Natural killer cell (primary cell): ENCODE results near the gene USP33. TPM values are rescaled to one million over a fixed set of nuclear protein-coding genes. Genes with fewer than 3 reads are reported as not detected.
"Not testable (repeated sequence)": the region's sequence is repeated elsewhere in the genome, so short reads cannot be mapped to it uniquely, and the experiment has no call there.

Experiments used
- ATAC-seq, 3 donors: fragments of 150-1000 bp in 2 of 3; fragments of 200-7000 bp in 1 of 3; cut with Tn5 transposase; 1 replicate in 1 of 3; 2 replicates in 2 of 3; pipeline ENCODE4 v1.10.0; 2021; ENCODE audit warnings: mild to moderate bottlenecking in 2 of 3, moderate library complexity in 2 of 3
- DNase-seq, 2 donors: peaks; one replicate each; pipeline versions ENCODE4 v3.0.0 to v3.0.0-alpha.2; 2013 to 2021; ENCODE audit warnings: mixed read lengths in 1 of 2
- H3K27ac ChIP-seq: one replicate; pipeline ENCODE4 v1.5.1; 2013; ENCODE audit warnings: mild to moderate bottlenecking, low read length
- H3K27me3 ChIP-seq: one replicate; pipeline ENCODE4 v1.6.1; 2013; ENCODE audit warnings: low read length; ENCODE audit not compliant: control insufficient read depth, insufficient read depth
- H3K36me3 ChIP-seq: one replicate; pipeline ENCODE4 v1.6.1; 2013; ENCODE audit warnings: low read length; ENCODE audit not compliant: control insufficient read depth, insufficient read depth
- H3K4me1 ChIP-seq: one replicate; pipeline ENCODE4 v1.6.1; 2013; ENCODE audit warnings: low read length; ENCODE audit not compliant: control insufficient read depth, insufficient read depth
- H3K4me3 ChIP-seq: one replicate; pipeline ENCODE4 v1.5.1; 2013; ENCODE audit warnings: low read length
- H3K9me3 ChIP-seq: one replicate; pipeline ENCODE4 v1.6.1; 2013; ENCODE audit warnings: low read length; ENCODE audit not compliant: control insufficient read depth, insufficient read depth
- H3K27ac Mint-ChIP-seq, 2 donors: one replicate each; pipeline ENCODE4 v1.8.0; 2022; ENCODE audit warnings: mild to moderate bottlenecking in 2 of 2, mixed read lengths in 2 of 2, moderate library complexity in 1 of 2
- H3K27me3 Mint-ChIP-seq, 2 donors: one replicate each; pipeline ENCODE4 v1.8.0; 2022; ENCODE audit warnings: low read depth in 2 of 2, mixed read lengths in 2 of 2
- H3K36me3 Mint-ChIP-seq: one replicate; pipeline ENCODE4 v1.8.0; 2022; ENCODE audit warnings: mixed read lengths
- H3K4me1 Mint-ChIP-seq, 2 donors: one replicate each; pipeline ENCODE4 v1.8.0; 2022; ENCODE audit warnings: mixed read lengths in 2 of 2
- H3K4me3 Mint-ChIP-seq: one replicate; pipeline ENCODE4 v1.8.0; 2022; ENCODE audit warnings: mild to moderate bottlenecking, moderate library complexity, mixed read lengths
- H3K9me3 Mint-ChIP-seq, 2 donors: one replicate each; pipeline ENCODE4 v1.8.0; 2022; ENCODE audit warnings: mixed read lengths in 2 of 2
- WGBS: methylation state at CpG from one replicate; pipeline ENCODE4 v1.1.7; 2013; ENCODE audit warnings: missing lambda C conversion rate; ENCODE audit not compliant: insufficient coverage; 5-methylcytosine and 5-hydroxymethylcytosine counted together
- intact Hi-C: fragments of 100-400 bp; cut with micrococcal nuclease; formaldehyde crosslinking; loops from one replicate; pipeline ENCODE4 v1.14.2; 2022
- total RNA-seq, 4 donors: library from RNA; stranded (reverse); fragments of 120-200 nt in 1 of 4; gene quantifications; one replicate each; pipeline versions ENCODE4 v1.2.3 to v1.2.4, GENCODE V29; 2013 to 2022
- TF ChIP-seq, protein P1 (sequence below): fragments of 200-600 bp; IDR thresholded peaks from one replicate; pipeline ENCODE4 v1.8.0; 2022; ENCODE audit warnings: antibody characterized with exemption

Gene USP33
- total RNA-seq, 3 donors from 2014 or later (not counting 1 experiment from before 2014, with no cell fraction given): 88.1 to 112 (median 101) TPM

DNA sequence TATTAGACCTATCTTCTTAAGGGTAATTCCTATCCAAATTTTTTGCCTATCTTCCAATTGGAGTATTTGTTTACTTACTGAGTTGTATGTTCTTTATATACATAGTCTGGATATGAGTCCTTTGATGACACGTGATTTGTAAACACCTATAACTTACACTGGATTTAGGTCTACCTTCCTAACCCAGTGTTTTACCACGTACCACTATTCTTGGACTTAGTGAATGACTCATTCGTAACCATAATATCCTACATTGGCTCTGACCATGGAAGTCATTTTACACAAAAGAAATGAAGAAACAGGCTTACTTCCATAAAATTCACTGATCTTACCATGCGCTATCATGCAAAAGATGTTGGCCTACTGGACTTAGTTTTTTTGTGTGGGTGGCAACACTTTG, 53.3 kb downstream of the USP33 start:
- H3K9me3 ChIP-seq: no peaks in the 10 kb centered on the region
- no peaks in the 10 kb centered on the region for H3K4me1 ChIP-seq
- DNase-seq (no peak), ATAC-seq (no peak)
- intact Hi-C loops: no loop called here
- 98% methylated on average over 4 of the region's 4 CpGs for WGBS
- Mint-ChIP-seq H3K4me3 (no peak overlapping the region), H3K27ac (no peak overlapping the region), H3K4me1 (no peaks in the 10 kb centered on the region), H3K27me3 (no peaks in the 10 kb centered on the region), H3K9me3 (no peaks in the 10 kb centered on the region), H3K36me3 (peaks cover 23% of the 10 kb centered on the region)
- H3K36me3 ChIP-seq: peaks cover 52% of the 10 kb centered on the region
- H3K4me3 ChIP-seq: no peak overlapping the region
- TF ChIP-seq, protein P1, sequence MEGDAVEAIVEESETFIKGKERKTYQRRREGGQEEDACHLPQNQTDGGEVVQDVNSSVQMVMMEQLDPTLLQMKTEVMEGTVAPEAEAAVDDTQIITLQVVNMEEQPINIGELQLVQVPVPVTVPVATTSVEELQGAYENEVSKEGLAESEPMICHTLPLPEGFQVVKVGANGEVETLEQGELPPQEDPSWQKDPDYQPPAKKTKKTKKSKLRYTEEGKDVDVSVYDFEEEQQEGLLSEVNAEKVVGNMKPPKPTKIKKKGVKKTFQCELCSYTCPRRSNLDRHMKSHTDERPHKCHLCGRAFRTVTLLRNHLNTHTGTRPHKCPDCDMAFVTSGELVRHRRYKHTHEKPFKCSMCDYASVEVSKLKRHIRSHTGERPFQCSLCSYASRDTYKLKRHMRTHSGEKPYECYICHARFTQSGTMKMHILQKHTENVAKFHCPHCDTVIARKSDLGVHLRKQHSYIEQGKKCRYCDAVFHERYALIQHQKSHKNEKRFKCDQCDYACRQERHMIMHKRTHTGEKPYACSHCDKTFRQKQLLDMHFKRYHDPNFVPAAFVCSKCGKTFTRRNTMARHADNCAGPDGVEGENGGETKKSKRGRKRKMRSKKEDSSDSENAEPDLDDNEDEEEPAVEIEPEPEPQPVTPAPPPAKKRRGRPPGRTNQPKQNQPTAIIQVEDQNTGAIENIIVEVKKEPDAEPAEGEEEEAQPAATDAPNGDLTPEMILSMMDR: no peak
- H3K27me3 ChIP-seq: no peaks in the 10 kb centered on the region
- H3K27ac ChIP-seq: no peak overlapping the region

DNA sequence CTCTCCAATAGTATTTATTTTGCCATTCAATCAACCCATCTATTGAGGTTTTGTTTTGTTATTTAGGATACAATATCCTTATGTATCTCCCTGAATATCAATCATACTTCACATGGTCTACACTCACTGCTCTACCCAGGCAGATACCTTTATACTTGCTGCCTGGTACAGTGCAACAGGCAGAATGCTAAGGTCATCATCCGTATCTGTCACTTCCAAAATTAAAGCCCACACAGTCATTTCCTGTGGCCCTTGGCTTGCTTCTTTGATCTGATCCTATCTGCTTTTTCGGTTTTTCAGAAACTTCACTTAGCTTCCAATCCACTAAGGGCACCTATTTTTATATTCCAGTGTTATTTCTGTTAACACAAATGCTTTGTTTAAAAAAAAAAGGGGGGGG, 54.9 kb downstream of the USP33 start:
- Histone ChIP-seq H3K36me3 (peaks cover 36% of the 10 kb centered on the region), H3K27me3 (no peaks in the 10 kb centered on the region), H3K27ac (no peak overlapping the region), H3K4me1 (no peaks in the 10 kb centered on the region), H3K9me3 (no peaks in the 10 kb centered on the region), H3K4me3 (no peak overlapping the region)
- Mint-ChIP-seq H3K4me3 (no peak overlapping the region), H3K9me3 (peaks cover 0 to under 1% of the 10 kb centered on the region in 2 donors), H3K27me3 (no peaks in the 10 kb centered on the region), H3K4me1 (no peaks in the 10 kb centered on the region), H3K36me3 (peaks cover 16% of the 10 kb centered on the region), H3K27ac (peak overlapping the region; percentile 6 to 10)
- ATAC-seq (no peak), DNase-seq (no peak)
- WGBS: 42% methylated on average over 2 of the region's 2 CpGs
- TF ChIP-seq, protein P1: no peak
- intact Hi-C loops: no loop called here

DNA sequence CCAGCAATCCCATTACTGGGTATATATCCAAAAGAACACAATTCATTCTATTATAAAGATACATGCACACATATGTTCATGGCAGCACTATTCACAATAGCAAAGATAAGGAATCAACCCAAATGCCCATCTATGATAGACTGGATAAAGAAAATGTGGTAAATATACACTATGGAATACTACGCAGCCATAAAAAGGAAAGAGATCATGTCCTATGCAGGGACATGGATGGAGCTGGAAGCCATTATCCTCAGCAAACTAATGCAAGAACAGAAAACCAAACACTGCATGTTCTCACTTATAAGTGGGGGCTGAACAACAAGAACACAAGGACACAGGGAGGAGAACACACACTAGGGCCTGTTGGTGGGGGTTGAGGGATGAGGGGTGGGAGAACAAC, 60.0 kb downstream of the USP33 start:
- DNase-seq, H3K27me3 Mint-ChIP-seq, H3K36me3 Mint-ChIP-seq, H3K4me3 Mint-ChIP-seq, H3K27ac ChIP-seq, H3K27ac Mint-ChIP-seq, H3K9me3 ChIP-seq, H3K27me3 ChIP-seq, intact Hi-C loops, H3K4me1 Mint-ChIP-seq, H3K4me3 ChIP-seq, H3K9me3 Mint-ChIP-seq, H3K4me1 ChIP-seq, ATAC-seq: not testable (repeated sequence)
- H3K36me3 ChIP-seq: peaks cover 19% of the 10 kb centered on the region
- 100% methylated on average over 1 of the region's 1 CpG for WGBS

DNA sequence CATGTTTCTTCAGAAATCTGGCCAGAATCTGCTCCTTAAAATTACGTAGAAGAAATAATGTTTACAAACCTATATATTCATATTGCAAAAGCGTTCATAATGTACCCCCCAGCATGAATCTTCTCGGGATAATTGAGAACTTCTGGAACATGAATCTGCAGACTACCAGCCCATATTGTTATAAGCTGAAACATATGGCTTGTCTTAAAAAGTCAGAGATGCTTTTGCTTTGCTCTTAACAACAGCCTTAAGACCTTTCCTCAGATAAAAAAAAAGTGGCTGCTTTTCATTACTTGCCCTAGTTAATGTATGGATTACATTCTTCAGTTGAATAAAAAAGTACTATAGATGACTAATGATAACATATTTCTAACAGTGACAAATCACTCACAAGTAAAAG, 62.2 kb downstream of the USP33 start:
- no peak for DNase-seq
- 100% methylated on average over 3 of the region's 3 CpGs for WGBS
- Histone ChIP-seq H3K9me3 (no peaks in the 10 kb centered on the region), H3K4me1 (no peaks in the 10 kb centered on the region), H3K27ac (no peak overlapping the region), H3K4me3 (no peak overlapping the region), H3K27me3 (no peaks in the 10 kb centered on the region), H3K36me3 (peaks cover 19% of the 10 kb centered on the region)
- intact Hi-C loops: no loop called here
- TF ChIP-seq, protein P1: no peak
- H3K36me3 Mint-ChIP-seq: peaks cover 6% of the 10 kb centered on the region
- H3K27ac Mint-ChIP-seq: no peak overlapping the region
- H3K27me3 Mint-ChIP-seq: no peaks in the 10 kb centered on the region
- H3K4me3 Mint-ChIP-seq: no peak overlapping the region
- no peaks in the 10 kb centered on the region for H3K4me1 Mint-ChIP-seq
- ATAC-seq: no peak
- H3K9me3 Mint-ChIP-seq: peaks cover 0 to 2% of the 10 kb centered on the region in 2 donors
